Activated T-helper 9 cell treated with anti-CD3 and anti-CD28 coated beads, Interleukin-2, amount 50 U/mL, for 16 hours (primary cell): ENCODE data around the gene GABRG3.

Experiments used
- DNase-seq: peaks from one replicate; pipeline ENCODE4 v3.0.0-alpha.2; 2020; ENCODE audit warnings: low read depth

The GABRG3 gene

DNA sequence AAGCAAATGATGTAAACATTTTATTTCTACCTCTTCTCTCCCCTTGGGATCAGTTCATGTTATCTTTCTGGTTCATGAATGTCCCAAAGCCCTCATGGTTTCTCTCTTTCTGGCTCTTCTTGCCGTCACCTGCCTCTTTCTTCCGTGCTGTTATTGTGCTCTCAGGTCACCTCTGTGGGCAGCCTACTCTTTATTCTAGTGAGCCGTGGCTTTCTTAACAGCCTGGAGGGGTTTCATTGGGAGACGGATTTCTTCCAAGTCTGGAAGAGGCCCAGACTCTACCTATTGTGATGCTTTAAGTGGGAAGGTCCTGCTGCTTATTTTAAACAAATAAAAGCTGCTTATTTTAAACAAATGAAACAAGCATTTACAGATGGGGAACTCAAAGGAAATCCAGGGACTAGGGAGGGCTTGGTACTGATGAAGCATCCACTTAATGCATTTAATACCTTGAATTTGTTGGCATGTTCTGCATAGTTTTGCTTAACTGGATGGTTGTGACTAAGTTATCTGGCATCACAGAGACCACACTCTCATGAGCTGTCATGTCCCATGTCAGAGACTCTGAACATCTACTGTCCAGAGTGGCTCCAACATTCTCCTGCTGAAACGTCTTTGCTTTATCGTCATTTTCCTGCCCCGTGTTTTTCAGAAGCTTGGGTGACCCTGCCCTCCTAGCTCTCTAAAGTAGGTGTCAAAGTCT, 443.3 kb downstream of the GABRG3 start:
- DNase-seq: no peak

GRCh38 chr15:27418726-27419125, 447.7 kb downstream of the GABRG3 start:
- DNase-seq: no peak

DNA sequence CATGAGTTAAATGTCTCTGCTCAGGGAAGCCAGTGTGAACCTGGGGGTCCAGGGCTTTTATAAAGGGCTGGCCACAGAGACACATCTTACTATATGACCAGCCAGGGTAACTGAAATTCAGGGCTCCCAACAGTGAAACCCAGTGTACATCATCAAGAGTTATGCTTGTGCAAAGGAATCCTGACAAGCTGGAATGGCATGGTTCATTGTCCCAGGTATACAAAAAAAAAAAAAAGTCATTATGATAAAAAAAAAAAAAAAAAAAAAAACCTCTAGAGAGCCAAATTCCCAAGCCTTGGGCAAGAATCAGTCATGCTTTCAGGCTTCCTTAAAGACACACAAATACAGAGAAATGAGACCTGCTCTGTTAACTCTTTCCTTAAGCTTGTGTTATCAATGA, 452.0 kb downstream of the GABRG3 start:
- DNase-seq: no peak

DNA sequence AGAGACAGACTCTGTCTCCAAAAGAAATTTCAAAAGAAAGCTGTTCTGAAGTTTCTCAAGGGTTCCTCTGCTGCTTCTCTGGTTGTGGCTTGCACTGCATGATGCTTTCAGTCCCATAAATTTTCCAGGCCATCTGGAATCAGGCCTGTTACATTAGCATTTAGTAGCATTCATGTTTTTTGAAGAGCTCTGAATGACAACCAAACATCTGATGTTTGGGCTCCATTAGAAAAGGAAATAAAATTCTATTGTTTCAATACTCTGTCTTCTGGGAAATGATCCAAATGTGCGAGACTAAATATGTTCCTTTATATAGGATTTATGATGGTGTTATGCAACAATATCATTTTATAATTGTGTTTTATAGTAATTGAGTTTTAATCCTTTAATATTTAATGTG, 455.8 kb downstream of the GABRG3 start:
- DNase-seq: no peak

- DNase-seq: no peak
These were observed 456.3 kb downstream of the GABRG3 start for GRCh38 chr15:27427276-27427675.

DNA sequence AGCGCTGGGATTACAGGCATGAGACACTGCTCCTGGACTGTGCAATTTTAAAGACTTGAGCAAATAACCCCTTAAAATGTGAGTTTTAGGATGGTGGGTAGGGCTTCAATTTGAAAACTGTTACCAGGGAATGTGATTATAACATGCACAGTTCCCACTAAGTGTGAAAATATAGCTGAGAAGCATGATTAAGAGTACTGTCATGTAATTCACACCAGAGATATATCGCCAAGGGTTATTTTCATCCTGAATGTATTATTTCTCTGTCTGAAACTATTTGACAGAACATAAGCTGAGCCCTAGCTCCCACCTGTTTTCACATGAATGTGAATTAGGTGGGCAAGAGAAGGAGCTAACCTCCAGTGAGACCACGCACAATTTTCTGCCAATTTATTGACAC, 457.2 kb downstream of the GABRG3 start:
- DNase-seq: no peak

DNA sequence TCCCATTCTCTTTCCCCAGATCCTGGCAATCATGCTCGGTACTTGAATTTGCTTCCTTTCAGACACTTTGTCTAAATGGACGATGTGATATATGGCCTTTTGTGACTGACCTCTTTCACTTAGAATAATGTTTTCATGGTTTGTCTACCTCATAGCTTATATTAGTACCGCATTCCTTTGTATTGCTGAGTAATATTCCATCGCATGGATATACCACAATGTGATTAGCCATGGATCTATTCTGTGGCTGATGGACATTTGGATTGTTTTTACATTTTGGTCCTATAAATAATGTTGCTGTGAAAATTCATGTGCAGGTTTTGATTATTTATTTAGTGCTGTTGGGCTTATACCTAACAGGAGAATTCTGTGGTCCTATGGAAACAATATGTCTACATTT, 458.6 kb downstream of the GABRG3 start:
- DNase-seq: no peak

DNA sequence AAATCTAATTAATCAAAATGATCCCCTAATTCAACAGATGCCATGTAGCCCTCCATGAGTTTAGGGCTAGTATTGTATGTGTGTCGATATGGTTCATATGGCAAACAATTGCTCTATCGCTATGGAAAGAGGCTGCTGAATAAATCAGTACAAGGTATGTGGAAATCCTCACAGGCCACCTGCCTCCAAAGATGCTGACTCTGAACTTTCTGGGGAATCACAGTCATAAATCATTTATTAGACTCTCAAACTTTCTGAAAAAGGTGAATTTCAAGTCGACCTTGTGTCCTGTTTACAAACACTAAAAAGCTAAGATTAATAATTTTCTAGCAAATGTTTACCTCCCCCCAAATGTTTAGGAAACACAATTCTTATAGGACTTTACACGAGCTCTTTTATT, 462.6 kb downstream of the GABRG3 start:
- no peak for DNase-seq

GRCh38 chr15:27438403-27439375, 467.7 kb downstream of the GABRG3 start:
- no peak for DNase-seq

DNA sequence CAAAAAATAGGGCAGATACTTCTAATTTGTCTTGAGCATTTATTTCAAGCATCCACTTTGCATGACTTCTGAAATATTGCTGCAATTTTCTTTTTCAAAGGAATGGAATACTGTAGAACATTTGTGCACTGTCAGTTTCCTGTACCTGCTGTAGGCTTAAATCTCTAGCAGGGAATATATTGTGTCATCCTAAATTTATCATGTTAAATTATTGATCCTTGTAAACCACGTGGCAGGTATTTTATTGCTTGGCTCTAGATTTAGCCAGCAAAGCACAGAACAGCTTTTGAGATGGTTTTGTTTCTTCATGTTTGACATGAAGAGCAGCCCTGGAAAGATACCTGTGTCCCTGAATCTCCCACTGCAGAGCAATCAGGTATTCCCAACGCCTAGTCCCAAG, 470.1 kb downstream of the GABRG3 start:
- no peak for DNase-seq

- DNase-seq: no peak
These were observed 477.3 kb downstream of the GABRG3 start for GRCh38 chr15:27448234-27448633.

- no peak for DNase-seq
These were observed 478.0 kb downstream of the GABRG3 start for GRCh38 chr15:27448986-27449385.

DNA sequence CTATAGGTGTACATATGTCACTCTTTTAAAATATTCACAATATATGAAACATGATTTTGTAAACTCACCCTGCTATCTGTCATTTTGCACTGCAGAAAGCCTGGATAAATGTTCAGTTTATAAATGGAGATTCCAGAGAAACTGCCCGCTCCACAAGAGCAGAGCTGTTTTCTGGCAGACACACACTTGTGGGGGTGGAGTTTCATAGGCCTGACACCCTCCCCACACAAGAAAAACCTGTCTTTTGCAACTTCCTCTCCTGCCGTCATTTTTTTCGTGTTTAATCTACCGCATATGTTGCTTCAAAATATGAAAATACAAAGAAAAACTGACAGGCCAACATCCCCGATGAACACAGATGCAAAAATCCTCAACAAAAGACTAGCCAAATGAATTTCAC, 479.0 kb downstream of the GABRG3 start:
- no peak for DNase-seq

DNA sequence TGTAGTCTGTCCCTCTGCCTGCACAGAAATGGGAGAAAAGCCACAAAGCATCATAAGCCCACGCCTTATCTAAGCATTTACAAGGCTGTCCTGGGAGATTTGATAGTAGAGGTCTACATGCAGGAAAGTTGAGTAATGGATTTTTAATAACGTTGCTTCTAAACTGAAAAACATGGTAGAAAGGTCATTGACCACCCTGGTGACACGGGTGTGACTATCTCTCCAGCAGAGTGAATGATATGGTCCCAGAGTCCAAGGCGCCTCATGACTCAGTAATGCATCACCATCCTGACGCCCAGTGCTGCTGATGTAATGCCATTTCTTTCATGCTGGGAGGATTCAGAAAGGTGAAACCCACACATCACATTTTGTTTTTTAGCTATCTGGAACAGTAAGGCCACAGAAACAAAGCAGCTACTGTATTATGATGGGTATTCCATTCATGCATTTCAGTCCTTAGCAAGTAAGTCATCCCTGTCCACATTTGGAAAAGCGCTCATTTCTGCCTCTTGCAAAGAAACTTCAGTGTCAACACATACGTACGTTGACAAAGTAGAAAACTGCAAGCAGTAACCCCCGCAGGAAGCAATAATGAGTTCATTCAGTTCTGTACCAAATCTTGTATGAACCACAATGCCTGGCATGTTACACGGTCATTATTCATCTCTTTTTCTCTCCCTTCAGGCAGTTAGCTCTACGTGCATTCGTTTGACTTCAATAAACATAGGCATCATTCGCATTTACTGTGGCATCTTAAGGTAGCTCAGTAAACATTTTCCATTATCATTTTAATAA, 483.5 kb downstream of the GABRG3 start:
- no peak for DNase-seq

DNA sequence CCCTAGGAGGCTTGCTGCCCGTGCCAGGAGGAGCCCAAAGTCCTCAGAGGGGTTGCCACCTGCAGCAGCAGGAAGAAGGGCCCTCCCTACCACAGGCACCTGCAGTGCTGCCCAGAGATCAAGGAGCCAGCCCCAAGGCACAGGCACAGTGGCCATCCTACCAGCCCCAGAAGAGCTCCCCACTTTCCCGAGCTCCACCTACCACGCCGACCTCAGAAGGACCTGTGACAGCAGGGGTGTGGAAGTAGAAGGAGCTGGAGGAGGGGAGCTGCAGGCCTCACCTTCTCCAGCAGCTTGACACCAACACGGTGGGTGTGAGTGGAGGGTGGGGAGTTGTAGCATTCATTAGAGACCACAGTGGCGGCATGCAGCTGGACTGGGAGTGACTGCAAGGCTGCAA, 485.8 kb downstream of the GABRG3 start:
- no peak for DNase-seq

GRCh38 chr15:27457766-27458165, 486.8 kb downstream of the GABRG3 start:
- no peak for DNase-seq

DNA sequence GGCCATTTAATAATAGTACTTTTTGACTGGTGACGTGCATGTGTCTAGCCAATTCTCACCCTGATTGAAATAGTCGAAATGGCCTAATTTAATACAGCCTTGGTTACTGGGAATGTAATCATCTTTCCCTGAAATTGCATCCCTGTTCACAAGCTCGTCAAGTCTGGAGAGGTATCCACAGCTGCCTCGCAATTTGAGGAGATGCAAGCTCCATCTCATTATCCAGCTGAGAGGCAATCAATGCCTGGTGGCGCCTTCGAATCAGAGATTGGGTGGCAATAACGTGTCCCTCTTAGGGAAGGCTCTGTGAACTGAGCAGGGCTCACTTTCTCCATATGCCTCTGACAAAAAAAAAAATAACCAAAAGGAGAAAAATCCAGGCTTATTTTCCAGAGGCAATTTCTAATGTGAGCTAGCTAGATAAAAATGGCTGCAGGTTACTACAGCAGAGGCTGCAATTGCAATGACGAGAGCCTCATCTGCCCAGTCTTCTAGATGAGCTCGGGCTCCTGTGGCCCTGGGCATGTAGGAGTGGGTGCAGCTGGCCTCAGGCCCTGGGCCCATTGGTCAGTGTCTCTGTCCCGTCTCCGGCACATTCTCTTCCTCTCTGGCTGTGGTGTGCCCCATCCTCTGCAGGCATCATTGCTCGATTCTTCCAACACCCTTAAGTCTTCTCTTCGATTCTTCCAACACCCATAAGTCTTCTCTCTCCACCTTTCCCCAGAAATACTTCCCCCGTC, 487.5 kb downstream of the GABRG3 start:
- DNase-seq: no peak

DNA sequence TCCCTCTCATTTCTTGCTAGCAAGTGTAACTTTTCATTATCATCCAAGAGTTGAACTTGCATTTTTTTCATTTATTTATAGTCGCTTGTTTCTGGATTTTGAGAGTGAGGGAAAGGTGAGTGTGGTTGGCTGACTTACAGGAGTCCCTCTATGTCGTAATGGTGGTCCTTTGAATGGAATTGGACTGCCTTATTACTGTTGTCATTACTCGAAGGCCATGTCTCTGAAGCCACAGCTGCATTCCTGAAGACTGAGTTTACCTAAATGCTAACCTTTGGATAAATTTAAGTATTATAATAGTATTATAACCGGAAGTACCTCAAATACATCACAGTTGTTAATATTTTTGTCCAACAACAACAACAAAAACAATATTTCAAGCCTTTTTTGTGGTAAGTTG, 488.9 kb downstream of the GABRG3 start:
- no peak for DNase-seq

DNA sequence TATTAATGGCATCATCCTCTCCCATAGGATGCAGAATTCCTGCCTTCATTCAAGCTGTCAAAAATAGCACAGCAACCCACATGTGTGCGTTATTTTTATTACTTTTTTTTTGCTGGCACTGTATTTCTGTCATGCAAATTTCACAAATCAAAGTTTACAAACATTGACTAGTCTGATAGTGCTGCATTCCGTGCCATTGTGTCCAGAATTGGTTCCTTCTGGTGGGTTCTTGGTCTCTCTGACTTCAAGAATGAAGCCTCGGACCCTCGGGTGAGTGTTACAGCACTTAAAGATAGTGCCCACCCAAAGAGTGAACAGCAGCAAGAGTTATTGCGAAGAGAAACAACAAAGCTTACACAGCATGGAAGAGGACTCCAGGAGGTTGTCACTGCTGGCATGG, 490.2 kb downstream of the GABRG3 start:
- no peak for DNase-seq

DNA sequence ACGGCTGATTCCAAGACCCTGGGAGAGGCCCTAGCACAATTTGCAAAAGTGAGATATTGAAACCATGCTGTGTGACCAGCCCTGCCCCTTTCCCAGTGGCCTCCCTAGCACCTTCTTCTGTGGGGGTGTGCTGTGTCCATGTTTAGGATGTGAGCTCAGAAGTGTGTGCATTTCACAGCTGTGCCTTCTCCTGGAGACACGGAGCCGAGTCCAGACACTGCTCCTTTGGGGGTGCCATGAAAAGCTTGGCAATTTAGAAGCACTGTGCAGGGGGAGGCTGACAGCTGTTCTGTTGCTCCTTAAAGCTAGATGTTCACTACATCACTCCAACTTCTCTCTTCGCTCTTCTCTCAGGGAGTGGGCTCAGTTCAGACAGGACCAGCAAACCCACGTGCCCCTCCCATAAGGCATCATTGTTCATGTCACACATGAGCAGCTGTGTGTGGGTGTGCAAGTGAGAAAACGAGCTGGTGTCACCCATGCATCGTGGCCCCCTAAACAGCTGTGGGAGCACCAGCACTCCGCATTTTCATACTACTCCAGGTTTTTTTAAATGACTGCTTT, 492.6 kb downstream of the GABRG3 start:
- DNase-seq: no peak

DNA sequence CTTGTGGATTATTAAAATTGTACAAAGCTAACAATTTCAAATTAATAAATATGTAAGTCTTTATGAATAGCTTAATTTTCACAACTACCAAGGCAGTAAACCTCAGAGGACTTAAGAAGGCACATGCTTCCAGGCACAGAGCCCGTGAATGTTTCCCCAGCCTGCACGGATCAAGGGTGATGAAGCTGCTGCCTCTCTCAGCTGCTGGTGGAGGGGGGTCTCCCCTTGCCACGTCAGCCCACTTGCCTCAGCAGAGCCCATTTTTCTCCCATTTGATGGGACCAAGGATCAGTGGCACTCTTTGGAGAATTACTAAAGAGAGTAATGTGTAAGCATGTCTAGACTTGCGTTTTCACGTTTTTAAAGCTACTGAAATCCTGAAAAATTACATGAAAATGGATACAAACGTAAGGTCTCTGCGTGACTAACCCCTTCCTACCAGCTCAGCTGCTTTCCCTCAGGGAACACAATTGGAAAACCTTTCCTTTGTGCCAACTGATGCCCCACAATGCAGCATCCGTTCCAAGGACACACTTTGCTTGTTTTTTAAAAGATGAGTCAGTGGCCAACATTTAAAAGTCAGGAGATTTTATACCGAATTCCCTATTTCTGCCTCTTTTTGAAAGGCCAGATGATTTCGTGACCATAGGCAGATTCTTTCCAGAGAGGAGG, 494.1 kb downstream of the GABRG3 start:
- DNase-seq: no peak
